GM12878 (cell line): ENCODE data around the gene ZNF22. TPM values are rescaled to one million over a fixed set of nuclear protein-coding genes. Genes with fewer than 3 reads are reported as not detected.

Experiments used
- BCL11A ChIP-seq: IDR thresholded peaks from 2 replicates; pipeline ENCODE4 v1.6.1; 2011; ENCODE audit warnings: low read depth, low read length
- BHLHE40 ChIP-seq, 2 experiments: fragments of 450-650 bp in 1 of 2; IDR thresholded peaks; 2 replicates each; pipeline ENCODE4 v1.6.1; 2011 to 2017; ENCODE audit warnings: low read depth in 2 of 2, borderline replicate concordance in 1 of 2, improper control_type of control experiment in 1 of 2, low read length in 1 of 2, mild to moderate bottlenecking in 1 of 2
- CTCF ChIP-seq, 3 experiments: IDR thresholded peaks in 2 of 3; conservative IDR thresholded peaks in 1 of 3; 2 replicates each; pipeline ENCODE4 v1.5.1; 2011; ENCODE audit warnings: low read depth in 3 of 3, low read length in 3 of 3, mild to moderate bottlenecking in 3 of 3, control low read depth in 2 of 3, moderate library complexity in 2 of 3, inconsistent platforms in 1 of 3, mixed read lengths in 1 of 3; ENCODE audit not compliant: control insufficient read depth in 2 of 3, insufficient read depth in 1 of 3; ENCODE audit errors: extremely low read depth in 1 of 3
- EED ChIP-seq: sonication (generic); IDR thresholded peaks from 2 replicates; pipeline ENCODE4 v1.6.1; 2016; ENCODE audit warnings: antibody characterized with exemption, low read depth
- HDAC2 ChIP-seq: fragments of 200-600 bp; sonication (generic); IDR thresholded peaks from 2 replicates; pipeline ENCODE4 v1.6.1; 2017
- KAT2A ChIP-seq: conservative IDR thresholded peaks from 2 replicates; pipeline ENCODE4 v1.6.1; 2011; ENCODE audit warnings: low read depth, low read length; ENCODE audit not compliant: control insufficient read depth
- NKRF ChIP-seq: fragments of 450-650 bp; conservative IDR thresholded peaks from 2 replicates; pipeline ENCODE4 v1.6.1; 2017; ENCODE audit warnings: mild to moderate bottlenecking, moderate library complexity
- RELA ChIP-seq: fragments of 450-650 bp; IDR thresholded peaks from 2 replicates; pipeline ENCODE4 v1.8.0; 2014; ENCODE audit warnings: borderline replicate concordance; ENCODE audit not compliant: partially characterized antibody
- SKIL ChIP-seq: fragments of 450-650 bp; IDR thresholded peaks from 2 replicates; pipeline ENCODE4 v1.6.1; 2017; ENCODE audit warnings: mild to moderate bottlenecking, low read depth, inconsistent platforms; ENCODE audit not compliant: poor library complexity, severe bottlenecking
- SUPT20H ChIP-seq: IDR thresholded peaks from 2 replicates; pipeline ENCODE4 v1.6.1; 2011; ENCODE audit warnings: low read depth, mild to moderate bottlenecking, low read length, moderate library complexity, borderline replicate concordance; ENCODE audit not compliant: control insufficient read depth
- ZNF592 ChIP-seq: fragments of 450-650 bp; IDR thresholded peaks from 2 replicates; pipeline ENCODE4 v1.6.1; 2017; ENCODE audit warnings: mild to moderate bottlenecking, moderate library complexity
- ZNF687 ChIP-seq: fragments of 450-650 bp; IDR thresholded peaks from 2 replicates; pipeline ENCODE4 v1.6.1; 2017; ENCODE audit warnings: mild to moderate bottlenecking, moderate library complexity
- polyA plus RNA-seq, 11 experiments: library from polyadenylated mRNA; depleted of rRNA in 4 of 11; unstranded in 6 of 11; stranded (reverse) in 5 of 11; fragments of >200 nt; fragmentation: Nextera tagmentation in 4 of 11; fragmentation: Illumina TruSeq in 1 of 11; extraction: Ambion mirVana in 4 of 11; extraction: Trizol in 1 of 11; gene quantifications; 1 replicate in 1 of 11; 2 replicates in 10 of 11; pipeline versions ENCODE4 v1.2.1 to v1.2.3, GENCODE V29; 2011 to 2016; ENCODE audit warnings: inconsistent platforms in 2 of 11, missing spikeins in 2 of 11, low read depth in 1 of 11
- total RNA-seq, 4 experiments: library from RNA; depleted of rRNA in 3 of 4; stranded (reverse); fragments of >200 nt in 3 of 4; fragmentation: Illumina TruSeq in 1 of 4; extraction: Trizol in 1 of 4; gene quantifications; 2 replicates each; pipeline versions ENCODE4 v1.2.1 to v1.2.3, GENCODE V29; 2013 to 2021

The ZNF22 gene
- total and polyA plus RNA-seq, 10 of the 15 experiments (the other 5 are each of a cell fraction or from before 2014, with no cell fraction given), result 31.1 to 74.4 (median 43.8) TPM

DNA sequence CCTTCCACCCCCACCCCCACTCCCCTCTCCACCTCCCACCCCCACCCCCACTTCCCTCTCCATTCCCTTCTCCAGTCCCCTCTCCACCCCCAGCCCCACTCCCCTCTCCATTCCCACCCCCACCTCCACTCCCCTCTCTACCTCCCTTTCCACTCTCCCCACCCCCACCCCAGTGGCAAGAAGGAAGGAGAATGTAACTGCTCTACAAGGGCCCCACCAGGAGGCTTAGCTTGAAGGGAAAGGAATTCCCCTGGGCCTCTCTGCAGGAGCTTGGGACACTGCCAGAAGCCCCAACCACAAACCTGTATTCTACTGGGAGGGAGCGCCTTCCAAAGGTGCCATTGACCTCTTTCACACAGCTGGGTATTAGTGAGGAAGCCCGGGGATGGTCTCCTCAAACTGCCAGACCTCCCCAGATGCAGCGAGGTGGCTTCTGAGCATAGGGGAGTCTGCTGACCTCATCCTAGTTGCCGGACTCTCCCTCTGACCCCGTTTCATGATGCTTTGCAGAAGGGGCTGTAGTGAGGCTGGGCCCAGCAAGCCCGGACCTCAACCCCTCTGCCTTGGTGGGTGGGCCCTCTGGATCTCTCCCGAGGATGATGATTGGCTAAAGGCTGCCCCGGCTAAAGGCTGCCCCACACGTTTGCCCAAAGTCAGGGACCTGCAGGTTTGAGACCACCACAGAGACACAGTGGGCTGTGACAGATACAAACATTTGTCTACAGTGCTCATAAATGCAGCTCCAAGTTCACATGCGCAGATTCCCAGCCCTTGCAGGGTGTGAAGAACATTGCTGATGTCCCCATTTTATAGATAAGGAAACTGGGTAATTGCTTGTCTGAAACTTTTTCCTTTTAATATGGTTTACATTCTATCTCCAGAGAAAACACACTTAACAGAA, 25.0 kb upstream of the ZNF22 start (continued):
- no peak for TF ChIP-seq SKIL
- peak; percentile 17 for TF ChIP-seq RELA
- no peak for TF ChIP-seq ZNF592
- no peak for TF ChIP-seq BCL11A
- no peak for TF ChIP-seq NKRF
- TF ChIP-seq KAT2A, result no peak
- no peak for TF ChIP-seq HDAC2
- peak in 1 of 3 experiments; percentile 13; a peak in 1 of 6 replicates for TF ChIP-seq CTCF (IDR thresholded peaks at IDR 0.05 in 2 of 3, conservative IDR thresholded peaks at IDR 0.05 in 1 of 3; ENCODE audit: control insufficient read depth in 2 of 3, extremely low read depth in 1 of 3, insufficient read depth in 1 of 3, low read depth in 3 of 3, low read length in 3 of 3)
- 0 out of 2 replicates have a peak, but pooled peaks have one; percentile 50 for TF ChIP-seq ZNF687
- TF ChIP-seq SUPT20H, result no peak
- peak; percentile 51 for TF ChIP-seq EED
- 0 out of 4 replicates have a peak, but pooled peaks of 1 of the 2 experiments have one; percentile 25 for TF ChIP-seq BHLHE40 (IDR thresholded peaks at IDR 0.05; ENCODE audit: borderline replicate concordance in 1 of 2, low read depth in 2 of 2, low read length in 1 of 2)
